A549 (cell line): ENCODE results near the gene PRSS57. TPM values are rescaled to one million over a fixed set of nuclear protein-coding genes. Genes with fewer than 3 reads are reported as not detected.
A peak's percentile ranks its signal among the peaks of the same experiment; 100 is the strongest.

ENCODE experiments used
- ATAC-seq, 2 experiments: fragments of 200-7000 bp in 1 of 2; fragments of >200 bp in 1 of 2; cut with Nextera tagmentation in 1 of 2; cut with Tn5 transposase in 1 of 2; 3 replicates each; pipeline versions ENCODE4 v1.8.0 to v1.9.1; 2018 to 2020; ENCODE audit warnings: mild to moderate bottlenecking in 1 of 2, moderate library complexity in 1 of 2
- CTCF ChIA-PET: fragments of 300-600 bp; sonication (Branson Sonifier 250); formaldehyde crosslinking; extraction: SDS; loops from one replicate; lab custom pipeline; 2021; ENCODE audit warnings: antibody characterized with exemption, inconsistent platforms; lab: Yijun Ruan, JAX
- POLR2A ChIA-PET: fragments of 350-600 bp; formaldehyde crosslinking; extraction: SDS; loops from one replicate; lab custom pipeline; 2021; ENCODE audit warnings: antibody characterized with exemption, inconsistent platforms; lab: Yijun Ruan, JAX
- DNase-seq, 2 experiments: peaks; one replicate each; pipeline versions ENCODE4 v3.0.0 to v3.0.0-alpha.2; 2011 to 2016; ENCODE audit warnings: low read depth in 1 of 2, low spot score in 1 of 2
- FAIRE-seq: peaks from 2 replicates; lab custom pipeline; 2011; peaks lifted over from hg19 to GRCh38; lab: Jason Lieb, UNC
- H3K27ac ChIP-seq, 2 experiments: fragments of >200 bp; sonication (Bioruptor Twin); formaldehyde crosslinking; 3 replicates each; pipeline ENCODE4 v1.5.1; 2016 to 2017
- H3K4me1 ChIP-seq: fragments of >200 bp; sonication (Bioruptor Twin); formaldehyde crosslinking; 3 replicates; pipeline ENCODE4 v1.6.1; 2016
- H3K4me2 ChIP-seq: fragments of >200 bp; sonication (Bioruptor Twin); formaldehyde crosslinking; 3 replicates; pipeline ENCODE4 v1.6.1; 2016
- H3K4me3 ChIP-seq: fragments of >200 bp; sonication (Bioruptor Twin); formaldehyde crosslinking; 3 replicates; pipeline ENCODE4 v1.5.1; 2016
- H3K9me3 ChIP-seq: fragments of >200 bp; sonication (Bioruptor Twin); formaldehyde crosslinking; 3 replicates; pipeline ENCODE4 v1.6.1; 2016
- ATOH8 ChIP-seq: fragments of 250-450 bp; sonication (Bioruptor Pico); IDR thresholded peaks from 2 replicates; pipeline ENCODE4 v1.5.0; 2020; ENCODE audit warnings: low read depth, mild to moderate bottlenecking, moderate library complexity
- CBX2 ChIP-seq: fragments of 200-600 bp; sonication (generic); IDR thresholded peaks from 2 replicates; pipeline ENCODE4 v1.6.1; 2016; ENCODE audit warnings: low read depth, mild to moderate bottlenecking, borderline replicate concordance
- CBX8 ChIP-seq: fragments of 200-600 bp; sonication (generic); IDR thresholded peaks from 2 replicates; pipeline ENCODE4 v1.6.1; 2016
- EHF ChIP-seq: fragments of 250-450 bp; sonication (Bioruptor Pico); IDR thresholded peaks from 2 replicates; pipeline ENCODE4 v1.5.0; 2020; ENCODE audit warnings: mild to moderate bottlenecking
- EHMT2 ChIP-seq: fragments of 200-600 bp; sonication (generic); IDR thresholded peaks from 2 replicates; pipeline ENCODE4 v1.6.1; 2016; ENCODE audit warnings: antibody characterized with exemption, low read depth, mild to moderate bottlenecking, moderate library complexity
- GATA3 ChIP-seq: IDR thresholded peaks from 2 replicates; pipeline ENCODE4 v1.6.1; 2012; ENCODE audit warnings: borderline replicate concordance
- HDAC2 ChIP-seq: fragments of 200-600 bp; sonication (generic); IDR thresholded peaks from 2 replicates; pipeline ENCODE4 v1.6.1; 2016
- JUNB ChIP-seq: fragments of >200 bp; sonication (Bioruptor Twin); formaldehyde crosslinking; IDR thresholded peaks from 2 replicates; pipeline ENCODE4 v1.6.1; 2016
- NPAS2 ChIP-seq: fragments of 250-450 bp; sonication (Bioruptor Pico); IDR thresholded peaks from 2 replicates; pipeline ENCODE4 v1.8.0; 2022; ENCODE audit warnings: mild to moderate bottlenecking, moderate library complexity, borderline replicate concordance
- NR3C1 ChIP-seq: fragments of >200 bp; sonication (Bioruptor Twin); formaldehyde crosslinking; IDR thresholded peaks from 3 replicates; pipeline ENCODE4 v1.6.1; 2017
- PHF8 ChIP-seq: fragments of 200-600 bp; sonication (generic); IDR thresholded peaks from 2 replicates; pipeline ENCODE4 v1.6.1; 2016; ENCODE audit warnings: low read depth, mild to moderate bottlenecking, antibody characterized with exemption, moderate library complexity, borderline replicate concordance
- POLR2A ChIP-seq: IDR thresholded peaks from 2 replicates; pipeline ENCODE4 v1.6.1; 2012; ENCODE audit warnings: mild to moderate bottlenecking, low read length
- RCOR1 ChIP-seq: fragments of 150-350 bp; IDR thresholded peaks from 2 replicates; pipeline ENCODE4 v1.6.1; 2014; ENCODE audit warnings: antibody characterized with exemption, low read length, low read depth
- RNF2 ChIP-seq: fragments of 200-600 bp; sonication (generic); IDR thresholded peaks from 2 replicates; pipeline ENCODE4 v1.6.1; 2016; ENCODE audit warnings: low read depth, mild to moderate bottlenecking, antibody characterized with exemption, moderate library complexity, borderline replicate concordance
- SMC3 ChIP-seq: fragments of >200 bp; sonication (Bioruptor Twin); formaldehyde crosslinking; IDR thresholded peaks from 3 replicates; pipeline ENCODE4 v1.6.1; 2018; ENCODE audit warnings: inconsistent platforms
- TFCP2L1 ChIP-seq: fragments of 250-450 bp; sonication (Bioruptor Pico); IDR thresholded peaks from 2 replicates; pipeline ENCODE4 v1.5.0; 2021; ENCODE audit warnings: mild to moderate bottlenecking
- ZNF302 ChIP-seq: fragments of 250-450 bp; sonication (Bioruptor Pico); IDR thresholded peaks from 2 replicates; pipeline ENCODE4 v1.9.0; 2021; ENCODE audit warnings: inconsistent platforms, mild to moderate bottlenecking, moderate library complexity
- ZSCAN20 ChIP-seq: fragments of 250-450 bp; sonication (Bioruptor Pico); IDR thresholded peaks from 2 replicates; pipeline ENCODE4 v1.8.0; 2022; ENCODE audit warnings: mild to moderate bottlenecking, moderate library complexity
- WGBS: methylation state at CpG from one replicate; pipeline ENCODE4 v1.1.6; 2017; ENCODE audit errors: missing lambda C conversion rate; 5-methylcytosine and 5-hydroxymethylcytosine counted together
- polyA plus RNA-seq, 4 experiments: library from polyadenylated mRNA; depleted of rRNA in 3 of 4; stranded (reverse); fragments of >200 nt; fragmentation: RNase III in 1 of 4; extraction: RNeasy Plus Mini Kit Qiagen cat#74134 plus additional on column Dnase treatment in 1 of 4; gene quantifications; 2 replicates in 3 of 4; 3 replicates in 1 of 4; pipeline ENCODE4 v1.2.3, GENCODE V29; 2011 to 2017

The PRSS57 gene
- polyA plus RNA-seq, 2 of the 4 experiments (the other 2 are of a cell fraction), result 0.10 TPM; not detected in 1

GRCh38 chr19:658059-658839 lies 37.0 kb downstream of the PRSS57 start:
- no peak for ATAC-seq
- Histone ChIP-seq H3K4me3 (no peak overlapping the region), H3K4me2 (no peak overlapping the region), H3K27ac (no peak overlapping the region; a peak in 1 of 6 replicates), H3K4me1 (peaks cover 8% of the 10 kb centered on the region; the same call in 2 of the 3 replicates), H3K9me3 (no peaks in the 10 kb centered on the region)
- FAIRE-seq, result no peak
- POLR2A ChIA-PET, result interaction anchor here (0.5 kb wide), 1 partner anchor 17 kb away, joined by 3 read pairs; no protein-coding TSS in a partner anchor
- no peak for DNase-seq
- WGBS, result 93% methylated on average over 22 of the region's 33 CpGs
- no peak for TF ChIP-seq EHMT2
- no peak for TF ChIP-seq TFCP2L1 (CRISPR knock-in tag)
- no peak for TF ChIP-seq POLR2A
- no peak for TF ChIP-seq SMC3
- TF ChIP-seq RNF2, result no peak
- TF ChIP-seq EHF (CRISPR knock-in tag), result no peak
- TF ChIP-seq JUNB, result no peak
- no peak for TF ChIP-seq ZSCAN20 (CRISPR knock-in tag)
- no peak for TF ChIP-seq NPAS2 (CRISPR knock-in tag)
- TF ChIP-seq HDAC2, result no peak
- TF ChIP-seq PHF8, result no peak
- no peak for TF ChIP-seq GATA3
- TF ChIP-seq RCOR1, result no peak
- TF ChIP-seq CBX2, result no peak
- no peak for TF ChIP-seq ZNF302 (CRISPR knock-in tag)
- no peak for TF ChIP-seq NR3C1
- CTCF ChIA-PET, result interaction anchor here (2.6 kb wide), 1 partner anchor 73 kb away, joined by 8 read pairs; no protein-coding TSS in a partner anchor

- WGBS, result 88% methylated on average over 3 of the region's 19 CpGs
- H3K4me1 ChIP-seq, result peaks cover 8% of the 10 kb centered on the region; the same call in 2 of the 3 replicates
- H3K4me3 ChIP-seq, result no peak overlapping the region
- no peak overlapping the region for H3K27ac ChIP-seq
- DNase-seq (no peak), FAIRE-seq (no peak), ATAC-seq (no peak)
- ChIA-PET CTCF (interaction anchor here (2.6 kb wide), 1 partner anchor 73 kb away, joined by 8 read pairs; no protein-coding TSS in a partner anchor), POLR2A (interaction anchor here (0.5 kb wide), 1 partner anchor 17 kb away, joined by 3 read pairs; no protein-coding TSS in a partner anchor)
- H3K9me3 ChIP-seq, result no peaks in the 10 kb centered on the region
- TF ChIP-seq CBX8, result no peak
- no peak for TF ChIP-seq ATOH8 (CRISPR knock-in tag)
- no peak for TF ChIP-seq PHF8
- H3K4me2 ChIP-seq, result no peak overlapping the region
These were observed 37.6 kb downstream of the PRSS57 start for GRCh38 chr19:657611-658010.

GRCh38 chr19:656751-657559 lies 38.3 kb downstream of the PRSS57 start:
- ATAC-seq, result peak in 1 of 2 experiments; percentile 28; a peak in 3 of 6 replicates
- TF ChIP-seq EHMT2, result no peak
- Histone ChIP-seq H3K9me3 (no peaks in the 10 kb centered on the region), H3K4me2 (no peak overlapping the region), H3K4me1 (peaks cover 8% of the 10 kb centered on the region; the same call in 2 of the 3 replicates), H3K27ac (no peak overlapping the region), H3K4me3 (no peak overlapping the region)
- CTCF ChIA-PET, result interaction anchor here (1.0 to 1.2 kb wide), 2 partner anchors 73 to 80 kb away, joined by 3 read pairs; no protein-coding TSS in a partner anchor
- POLR2A ChIA-PET, result no interaction called here
- 97% methylated on average over 28 of the region's 43 CpGs for WGBS
- no peak for DNase-seq
- FAIRE-seq, result no peak
